Peyer's patch (tissue), 4 donors: ENCODE results near the gene MST1.

Experiments
- POLR2A ChIP-seq, 2 donors: fragments of 450-650 bp; IDR thresholded peaks; one replicate each; pipeline ENCODE4 v1.5.1; 2017; ENCODE audit warnings: antibody characterized with exemption in 2 of 2, mild to moderate bottlenecking in 2 of 2, moderate library complexity in 2 of 2
- TF ChIP-seq, protein P1 (sequence below), 6 experiments: fragments of 450-650 bp in 4 of 6; fragments of 200-600 bp in 2 of 6; sonication (generic) in 1 of 6; IDR thresholded peaks; one replicate each; pipeline ENCODE4 v1.5.1; 2017 to 2019; ENCODE audit warnings: antibody characterized with exemption in 6 of 6, mild to moderate bottlenecking in 3 of 6, moderate library complexity in 1 of 6

DNA sequence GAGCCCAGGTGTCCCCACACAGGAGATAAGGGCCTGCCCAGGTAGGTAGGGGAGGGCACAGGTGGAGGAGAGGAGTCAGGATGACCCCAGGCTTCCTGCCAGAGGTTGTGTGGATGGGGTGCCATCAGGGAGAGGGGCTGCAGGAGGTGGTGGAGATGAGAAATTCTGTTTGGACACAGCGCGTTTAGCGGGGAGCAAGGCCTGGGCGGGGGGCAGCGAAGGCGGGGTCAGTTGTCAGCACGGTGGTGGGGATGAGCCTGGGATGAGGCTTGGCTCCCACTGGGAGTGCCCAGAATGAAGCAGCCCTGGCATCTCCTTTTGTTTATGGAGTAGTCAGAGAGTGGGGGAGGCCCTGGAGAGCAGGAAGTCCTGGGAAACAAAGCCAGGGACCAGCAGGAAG lies 14.7 kb upstream of the MST1 start:
- TF ChIP-seq, protein P1, sequence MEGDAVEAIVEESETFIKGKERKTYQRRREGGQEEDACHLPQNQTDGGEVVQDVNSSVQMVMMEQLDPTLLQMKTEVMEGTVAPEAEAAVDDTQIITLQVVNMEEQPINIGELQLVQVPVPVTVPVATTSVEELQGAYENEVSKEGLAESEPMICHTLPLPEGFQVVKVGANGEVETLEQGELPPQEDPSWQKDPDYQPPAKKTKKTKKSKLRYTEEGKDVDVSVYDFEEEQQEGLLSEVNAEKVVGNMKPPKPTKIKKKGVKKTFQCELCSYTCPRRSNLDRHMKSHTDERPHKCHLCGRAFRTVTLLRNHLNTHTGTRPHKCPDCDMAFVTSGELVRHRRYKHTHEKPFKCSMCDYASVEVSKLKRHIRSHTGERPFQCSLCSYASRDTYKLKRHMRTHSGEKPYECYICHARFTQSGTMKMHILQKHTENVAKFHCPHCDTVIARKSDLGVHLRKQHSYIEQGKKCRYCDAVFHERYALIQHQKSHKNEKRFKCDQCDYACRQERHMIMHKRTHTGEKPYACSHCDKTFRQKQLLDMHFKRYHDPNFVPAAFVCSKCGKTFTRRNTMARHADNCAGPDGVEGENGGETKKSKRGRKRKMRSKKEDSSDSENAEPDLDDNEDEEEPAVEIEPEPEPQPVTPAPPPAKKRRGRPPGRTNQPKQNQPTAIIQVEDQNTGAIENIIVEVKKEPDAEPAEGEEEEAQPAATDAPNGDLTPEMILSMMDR (IDR thresholded peaks at IDR 0.05) = no peak
- TF ChIP-seq POLR2A (IDR thresholded peaks at IDR 0.05) = no peak
